ENCODE measurements around the gene TNIK.

- TF ChIP-seq CTCF (IDR thresholded peaks at IDR 0.05 in 8 of 11, conservative IDR thresholded peaks at IDR 0.05 in 3 of 11) (no peak), POLR2A (IDR thresholded peaks at IDR 0.05) (no peak), POLR2AphosphoS5 (IDR thresholded peaks at IDR 0.05) (no peak)
These were observed 102.5 kb downstream of the TNIK start for GRCh38 chr3:171357721-171358120.
